Measurements from ENCODE around the gene MED12L.

Gene MED12L

DNA sequence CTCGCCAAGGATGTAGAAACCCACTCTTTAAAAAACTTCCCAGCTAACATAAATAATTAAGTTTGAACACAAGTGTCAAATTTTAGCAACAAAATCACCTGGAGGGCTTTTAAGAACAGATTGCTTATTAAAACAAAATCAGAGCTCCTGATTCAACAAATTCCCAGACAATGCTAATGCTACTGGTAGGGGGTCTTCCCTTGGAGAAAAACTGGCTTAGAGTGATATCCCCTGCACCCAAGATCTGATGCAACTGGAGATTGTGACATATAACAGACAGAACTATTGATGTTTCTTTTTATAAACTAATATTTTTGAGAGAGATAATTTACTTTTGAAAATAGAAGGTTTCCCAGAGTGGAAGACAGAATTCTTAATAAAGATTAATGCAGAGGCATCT, 355.5 kb downstream of the MED12L start:
- TF ChIP-seq, protein P1, sequence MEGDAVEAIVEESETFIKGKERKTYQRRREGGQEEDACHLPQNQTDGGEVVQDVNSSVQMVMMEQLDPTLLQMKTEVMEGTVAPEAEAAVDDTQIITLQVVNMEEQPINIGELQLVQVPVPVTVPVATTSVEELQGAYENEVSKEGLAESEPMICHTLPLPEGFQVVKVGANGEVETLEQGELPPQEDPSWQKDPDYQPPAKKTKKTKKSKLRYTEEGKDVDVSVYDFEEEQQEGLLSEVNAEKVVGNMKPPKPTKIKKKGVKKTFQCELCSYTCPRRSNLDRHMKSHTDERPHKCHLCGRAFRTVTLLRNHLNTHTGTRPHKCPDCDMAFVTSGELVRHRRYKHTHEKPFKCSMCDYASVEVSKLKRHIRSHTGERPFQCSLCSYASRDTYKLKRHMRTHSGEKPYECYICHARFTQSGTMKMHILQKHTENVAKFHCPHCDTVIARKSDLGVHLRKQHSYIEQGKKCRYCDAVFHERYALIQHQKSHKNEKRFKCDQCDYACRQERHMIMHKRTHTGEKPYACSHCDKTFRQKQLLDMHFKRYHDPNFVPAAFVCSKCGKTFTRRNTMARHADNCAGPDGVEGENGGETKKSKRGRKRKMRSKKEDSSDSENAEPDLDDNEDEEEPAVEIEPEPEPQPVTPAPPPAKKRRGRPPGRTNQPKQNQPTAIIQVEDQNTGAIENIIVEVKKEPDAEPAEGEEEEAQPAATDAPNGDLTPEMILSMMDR (IDR thresholded peaks at IDR 0.05; ENCODE audit: borderline replicate concordance, control extremely low read depth, extremely low read depth, insufficient read depth, missing control alignments): no peak
- in situ Hi-C loops (cut with MboI; ENCODE audit: low sequenced_read_pairs, unreplicated experiment): loop anchor here (10.0 to 25.0 kb wide), 2 partner anchors 394 to 1021 kb away; no protein-coding TSS in a partner anchor
- DNase-seq (ENCODE audit: low spot score): no peak

DNA sequence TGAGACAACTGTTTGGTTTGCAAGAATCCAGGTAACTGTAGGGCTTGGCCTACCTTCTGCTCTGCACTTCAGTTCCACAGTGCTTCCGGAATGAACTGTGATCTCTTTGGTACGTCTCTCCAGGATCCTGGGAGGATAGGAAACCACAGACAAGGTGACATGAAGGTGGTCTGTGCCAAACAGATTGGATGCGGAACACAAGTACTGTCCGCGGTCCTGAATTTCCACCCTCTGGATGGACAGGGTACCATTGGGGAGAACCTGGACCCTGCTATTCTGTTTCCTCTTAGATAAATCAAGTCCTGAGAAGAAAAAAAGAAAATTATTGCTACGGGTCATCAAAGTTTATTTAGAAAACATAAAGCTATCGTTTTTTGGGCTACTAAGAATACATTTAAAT, 358.1 kb downstream of the MED12L start:
- TF ChIP-seq, protein P1 (IDR thresholded peaks at IDR 0.05; ENCODE audit: borderline replicate concordance, control extremely low read depth, extremely low read depth, insufficient read depth, missing control alignments): no peak
- in situ Hi-C loops (cut with MboI; ENCODE audit: low sequenced_read_pairs, unreplicated experiment): loop anchor here (10.0 to 25.0 kb wide), 2 partner anchors 391 to 1019 kb away; no protein-coding TSS in a partner anchor
- no peak for DNase-seq (ENCODE audit: low spot score)

DNA sequence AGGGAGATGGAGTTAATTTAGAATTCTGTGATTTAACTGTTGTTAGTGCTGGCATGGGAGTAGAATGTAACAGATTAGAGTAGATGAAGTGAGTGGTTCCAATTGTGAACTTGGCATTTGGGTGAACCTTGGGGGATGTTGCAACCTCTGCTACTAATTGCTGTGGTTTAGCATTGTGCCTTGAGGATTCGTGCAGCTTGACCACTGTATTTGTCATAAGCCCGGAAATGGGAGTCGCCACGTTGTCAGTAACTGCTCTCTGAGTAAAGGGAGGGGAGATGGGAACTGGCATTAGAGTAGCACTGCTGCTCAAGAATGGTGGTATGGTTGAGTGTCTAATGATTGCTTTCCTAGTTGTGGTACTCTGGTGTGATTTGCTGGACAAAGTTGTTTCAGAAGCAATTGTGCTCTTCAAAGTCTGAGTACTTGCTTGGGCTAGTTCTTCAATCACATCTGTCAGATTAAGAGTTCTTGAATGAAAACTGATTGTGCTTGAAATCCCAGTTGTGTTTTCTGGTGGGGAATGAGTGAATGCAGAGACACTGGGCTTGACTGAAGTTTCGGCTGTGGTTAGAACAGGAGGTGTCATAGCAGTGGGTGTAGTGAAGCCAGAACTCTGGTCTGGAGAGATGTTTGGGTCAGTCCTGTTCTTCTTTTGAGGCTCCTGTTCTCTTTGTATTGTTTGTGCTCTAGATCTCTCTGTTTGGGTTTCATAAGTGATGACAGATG, 360.0 kb downstream of the MED12L start:
- no peak for DNase-seq (ENCODE audit: low spot score)
- TF ChIP-seq, protein P1 (IDR thresholded peaks at IDR 0.05; ENCODE audit: borderline replicate concordance, control extremely low read depth, extremely low read depth, insufficient read depth, missing control alignments): no peak
- in situ Hi-C loops (cut with MboI; ENCODE audit: low sequenced_read_pairs, unreplicated experiment): loop anchor here (10.0 to 25.0 kb wide), 2 partner anchors 389 to 1017 kb away; no protein-coding TSS in a partner anchor

DNA sequence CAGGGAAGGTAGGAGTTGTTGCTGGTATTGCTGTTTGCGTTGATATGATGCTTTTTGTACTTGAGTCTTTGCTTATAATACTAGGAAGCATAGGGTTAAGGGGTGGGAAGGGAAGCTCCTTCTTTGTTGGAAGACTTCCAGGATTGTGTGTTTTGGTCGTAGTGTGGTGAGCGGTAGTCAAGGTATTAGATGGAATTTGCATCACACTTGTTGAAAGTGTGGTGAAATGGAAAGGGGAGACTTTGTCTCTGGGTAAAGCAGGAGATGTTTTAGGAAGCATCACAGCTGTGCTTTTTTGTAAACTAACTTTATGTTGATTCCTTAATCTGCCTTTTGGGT, 360.5 kb downstream of the MED12L start:
- in situ Hi-C loops (cut with MboI; ENCODE audit: low sequenced_read_pairs, unreplicated experiment): loop anchor here (10.0 to 25.0 kb wide), 2 partner anchors 389 to 1016 kb away; no protein-coding TSS in a partner anchor
- TF ChIP-seq, protein P1 (IDR thresholded peaks at IDR 0.05; ENCODE audit: borderline replicate concordance, control extremely low read depth, extremely low read depth, insufficient read depth, missing control alignments): no peak
- DNase-seq (ENCODE audit: low spot score): no peak

DNA sequence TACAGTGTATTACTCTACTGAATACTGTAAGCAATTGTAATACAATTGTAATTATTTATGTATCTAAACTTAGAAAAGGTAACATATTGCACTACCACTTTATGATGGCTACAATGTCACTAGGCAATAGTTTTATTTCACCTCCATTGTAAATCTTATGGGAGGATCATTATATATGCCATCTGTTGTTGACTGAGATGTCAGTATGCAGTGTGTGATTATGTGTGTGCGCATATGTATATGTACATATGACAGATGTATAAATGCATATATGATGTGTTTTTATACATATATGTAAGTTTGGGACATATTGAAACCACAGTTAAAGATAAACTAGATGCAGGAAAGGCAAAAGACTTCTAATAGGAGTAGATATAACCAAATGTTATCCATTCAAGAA, 366.9 kb downstream of the MED12L start:
- in situ Hi-C loops (cut with MboI; ENCODE audit: low sequenced_read_pairs, unreplicated experiment): no loop called here
- TF ChIP-seq, protein P1 (IDR thresholded peaks at IDR 0.05; ENCODE audit: borderline replicate concordance, control extremely low read depth, extremely low read depth, insufficient read depth, missing control alignments): no peak
- DNase-seq (ENCODE audit: low spot score): no peak

DNA sequence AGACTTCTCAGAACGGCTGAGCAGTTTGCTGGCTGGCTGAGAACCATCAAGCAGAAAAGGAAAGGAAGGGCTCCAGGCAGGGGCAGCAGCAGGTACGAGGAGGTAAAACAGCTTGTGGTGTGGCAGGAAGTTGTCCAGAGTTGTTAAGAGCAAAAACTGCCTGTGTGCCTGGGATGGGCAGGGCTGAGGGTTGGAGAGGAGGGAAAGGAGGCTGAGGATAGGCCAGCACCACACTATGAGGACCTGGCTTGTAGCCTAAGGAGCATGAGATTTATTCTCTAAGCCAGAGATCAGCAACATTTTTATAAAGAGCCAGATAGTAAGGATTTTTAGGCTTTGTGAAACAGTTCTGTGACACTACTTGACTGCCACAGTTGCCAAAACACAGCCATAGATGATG, 367.4 kb downstream of the MED12L start:
- DNase-seq (ENCODE audit: low spot score): no peak
- TF ChIP-seq, protein P1 (IDR thresholded peaks at IDR 0.05; ENCODE audit: borderline replicate concordance, control extremely low read depth, extremely low read depth, insufficient read depth, missing control alignments): no peak
- in situ Hi-C loops (cut with MboI; ENCODE audit: low sequenced_read_pairs, unreplicated experiment): no loop called here
